HepG2 (cell line): ENCODE measurements around the gene RNASE4. TPM values are rescaled to one million over a fixed set of nuclear protein-coding genes. Genes with fewer than 3 reads are reported as not detected.

Experiments used
- CBX2 ChIP-seq, 2 experiments: fragments of 200-600 bp in 1 of 2; sonication (generic); formaldehyde crosslinking in 1 of 2; IDR thresholded peaks; 2 replicates each; pipeline versions ENCODE4 v1.7.0 to v1.8.1; 2018 to 2022; ENCODE audit warnings: low read depth in 2 of 2, low read length in 1 of 2, mild to moderate bottlenecking in 1 of 2, missing genetic modification reagents in 1 of 2
- HHEX ChIP-seq: IDR thresholded peaks from 2 replicates; pipeline ENCODE4 v1.6.1; 2016; ENCODE audit warnings: control low read depth
- KLF12 ChIP-seq: sonication (generic); formaldehyde crosslinking; IDR thresholded peaks from 2 replicates; pipeline ENCODE4 v1.4.0; 2020; ENCODE audit warnings: missing genetic modification reagents, borderline replicate concordance
- KLF6 ChIP-seq: IDR thresholded peaks from 2 replicates; pipeline ENCODE4 v1.8.0; 2016; ENCODE audit warnings: missing biosample characterization, missing genetic modification reagents
- LCORL ChIP-seq, 2 experiments: fragments of 450-650 bp in 1 of 2; sonication (generic) in 1 of 2; formaldehyde crosslinking in 1 of 2; IDR thresholded peaks; 2 replicates each; pipeline versions ENCODE4 v1.5.0 to v1.6.1; 2017 to 2020; ENCODE audit warnings: antibody characterized with exemption in 1 of 2, missing genetic modification reagents in 1 of 2
- MED1 ChIP-seq: sonication (generic); formaldehyde crosslinking; IDR thresholded peaks from 2 replicates; pipeline ENCODE4 v1.4.0; 2020; ENCODE audit warnings: missing genetic modification reagents
- MLLT10 ChIP-seq: sonication (generic); formaldehyde crosslinking; IDR thresholded peaks from 2 replicates; pipeline ENCODE4 v1.4.0; 2020; ENCODE audit warnings: missing genetic modification reagents
- MYC ChIP-seq: sonication (generic); formaldehyde crosslinking; IDR thresholded peaks from 2 replicates; pipeline ENCODE4 v1.9.0; 2021; ENCODE audit warnings: missing genetic modification reagents, borderline replicate concordance
- NFRKB ChIP-seq: fragments of 450-650 bp; IDR thresholded peaks from 2 replicates; pipeline ENCODE4 v1.6.1; 2017
- SALL2 ChIP-seq: sonication (generic); formaldehyde crosslinking; IDR thresholded peaks from 2 replicates; pipeline ENCODE4 v1.8.1; 2023; ENCODE audit warnings: mild to moderate bottlenecking, missing genetic modification reagents, inconsistent platforms
- SRSF1 ChIP-seq: fragments of 200-400 bp; formaldehyde crosslinking; optimal IDR thresholded peaks from 2 replicates; pipeline ENCODE3; 2017; ENCODE audit warnings: mild to moderate bottlenecking, low read depth, low read length, moderate library complexity
- ZFP36L2 ChIP-seq: sonication (generic); formaldehyde crosslinking; IDR thresholded peaks from 2 replicates; pipeline ENCODE4 v1.4.0; 2020; ENCODE audit warnings: missing genetic modification reagents
- ZFP37 ChIP-seq: sonication (generic); formaldehyde crosslinking; IDR thresholded peaks from 2 replicates; pipeline ENCODE4 v1.4.0; 2020; ENCODE audit warnings: missing genetic modification reagents, borderline replicate concordance
- ZMAT3 ChIP-seq: sonication (generic); formaldehyde crosslinking; conservative IDR thresholded peaks from 2 replicates; pipeline ENCODE4 v1.7.0; 2021; ENCODE audit warnings: missing genetic modification reagents
- ZNF101 ChIP-seq: sonication (generic); formaldehyde crosslinking; IDR thresholded peaks from 2 replicates; pipeline ENCODE4 v1.4.0; 2020; ENCODE audit warnings: mild to moderate bottlenecking, low read depth, missing genetic modification reagents, borderline replicate concordance
- ZNF577 ChIP-seq: sonication (generic); formaldehyde crosslinking; IDR thresholded peaks from 2 replicates; pipeline ENCODE4 v1.4.0; 2020; ENCODE audit warnings: mild to moderate bottlenecking, low read depth, missing genetic modification reagents, borderline replicate concordance
- ZNF703 ChIP-seq: sonication (generic); formaldehyde crosslinking; IDR thresholded peaks from 2 replicates; pipeline ENCODE4 v1.5.1; 2020; ENCODE audit warnings: missing genetic modification reagents, mild to moderate bottlenecking, moderate library complexity, borderline replicate concordance
- ZNF709 ChIP-seq: sonication (generic); formaldehyde crosslinking; IDR thresholded peaks from 2 replicates; pipeline ENCODE4 v1.5.0; 2020; ENCODE audit warnings: mild to moderate bottlenecking, missing genetic modification reagents
- ZNF790 ChIP-seq: sonication (generic); formaldehyde crosslinking; IDR thresholded peaks from 2 replicates; pipeline ENCODE4 v1.8.0; 2022; ENCODE audit warnings: missing genetic modification reagents, mild to moderate bottlenecking, borderline replicate concordance
- polyA plus RNA-seq, 8 experiments: library from polyadenylated mRNA; depleted of rRNA in 3 of 8; stranded (reverse) in 7 of 8; unstranded in 1 of 8; fragments of >200 nt; fragmentation: Illumina TruSeq in 4 of 8; extraction: Trizol in 4 of 8; gene quantifications; 2 replicates each; pipeline versions ENCODE4 v1.2.1 to v1.2.3, GENCODE V29; 2011 to 2016; ENCODE audit warnings: low read depth in 4 of 8, missing spikeins in 1 of 8, mixed read lengths in 1 of 8; ENCODE audit not compliant: insufficient read depth in 1 of 8
- total RNA-seq, 5 experiments: library from RNA; depleted of rRNA; stranded (reverse); fragments of >200 nt; fragmentation: Illumina TruSeq; extraction: Trizol; gene quantifications; 2 replicates each; pipeline ENCODE4 v1.2.3, GENCODE V29; 2016; ENCODE audit warnings: low read depth in 1 of 5
- TF ChIP-seq, protein P1 (sequence below): sonication (generic); formaldehyde crosslinking; IDR thresholded peaks from 2 replicates; pipeline ENCODE4 v1.5.1; 2020; ENCODE audit warnings: mild to moderate bottlenecking, missing genetic modification reagents, borderline replicate concordance
- TF ChIP-seq, protein P2 (sequence below): sonication (generic); formaldehyde crosslinking; IDR thresholded peaks from 2 replicates; pipeline ENCODE4 v1.5.0; 2020; ENCODE audit warnings: missing genetic modification reagents
- TF ChIP-seq, protein P3 (sequence below): sonication (generic); formaldehyde crosslinking; IDR thresholded peaks from 2 replicates; pipeline ENCODE4 v1.5.0; 2020; ENCODE audit warnings: missing genetic modification reagents
- TF ChIP-seq, protein P4 (sequence below): sonication (generic); formaldehyde crosslinking; IDR thresholded peaks from 2 replicates; pipeline ENCODE4 v1.4.0; 2020; ENCODE audit warnings: missing genetic modification reagents, borderline replicate concordance
- TF ChIP-seq, protein P5 (sequence below): sonication (generic); formaldehyde crosslinking; IDR thresholded peaks from 2 replicates; pipeline ENCODE4 v1.5.1; 2020; ENCODE audit warnings: missing genetic modification reagents, mild to moderate bottlenecking, borderline replicate concordance

RNASE4 gene
- total and polyA plus RNA-seq, 2 of the 13 experiments (the other 11 are each of a cell fraction or from before 2014, with no cell fraction given) = 109 to 983 TPM

DNA sequence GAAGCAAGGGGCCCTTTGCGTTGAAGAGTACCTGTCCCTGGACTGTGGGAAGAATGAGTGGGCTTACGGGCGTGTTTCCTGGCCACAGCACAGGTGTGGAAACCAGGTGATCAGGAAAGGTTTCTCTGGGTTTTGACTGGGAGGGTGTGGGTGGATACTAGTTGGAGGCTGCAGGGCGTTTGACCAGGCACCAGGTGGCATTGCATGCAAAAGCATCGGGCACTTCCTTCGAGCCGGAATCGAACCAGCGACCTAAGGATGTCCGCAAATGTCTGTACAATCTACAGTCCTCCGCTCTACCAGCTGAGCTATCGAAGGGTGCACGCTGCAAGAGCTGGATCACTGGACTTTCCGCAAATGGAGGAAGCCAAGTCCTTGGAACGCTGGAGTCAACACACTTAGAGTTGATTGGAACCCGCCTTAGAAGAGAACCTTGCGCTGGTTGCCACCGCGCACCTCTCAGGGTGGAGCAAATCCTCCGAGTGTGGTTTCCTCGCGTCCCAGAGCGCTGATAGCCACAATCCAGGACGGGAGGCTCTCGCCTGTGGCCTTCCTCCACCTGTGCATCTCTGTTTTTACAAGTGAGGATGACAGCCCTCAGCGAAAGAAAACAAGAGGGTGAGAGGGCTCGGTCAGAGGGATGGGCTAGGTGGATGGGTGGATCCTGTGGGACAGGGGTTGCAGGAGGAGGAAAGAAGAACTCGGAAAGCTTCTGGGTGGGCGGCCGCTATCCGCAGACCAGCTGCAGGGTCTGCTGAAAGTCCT is 21.2 kb upstream of the RNASE4 start (continued):
- TF ChIP-seq, protein P1, sequence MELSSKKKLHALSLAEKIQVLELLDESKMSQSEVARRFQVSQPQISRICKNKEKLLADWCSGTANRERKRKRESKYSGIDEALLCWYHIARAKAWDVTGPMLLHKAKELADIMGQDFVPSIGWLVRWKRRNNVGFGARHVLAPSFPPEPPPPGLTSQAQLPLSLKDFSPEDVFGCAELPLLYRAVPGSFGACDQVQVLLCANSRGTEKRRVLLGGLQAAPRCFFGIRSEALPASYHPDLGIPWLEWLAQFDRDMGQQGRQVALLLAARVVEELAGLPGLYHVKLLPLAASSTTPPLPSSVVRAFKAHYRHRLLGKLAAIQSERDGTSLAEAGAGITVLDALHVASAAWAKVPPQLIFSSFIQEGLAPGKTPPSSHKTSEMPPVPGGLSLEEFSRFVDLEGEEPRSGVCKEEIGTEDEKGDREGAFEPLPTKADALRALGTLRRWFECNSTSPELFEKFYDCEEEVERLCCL (CRISPR knock-in tag) = no peak
- TF ChIP-seq, protein P2, sequence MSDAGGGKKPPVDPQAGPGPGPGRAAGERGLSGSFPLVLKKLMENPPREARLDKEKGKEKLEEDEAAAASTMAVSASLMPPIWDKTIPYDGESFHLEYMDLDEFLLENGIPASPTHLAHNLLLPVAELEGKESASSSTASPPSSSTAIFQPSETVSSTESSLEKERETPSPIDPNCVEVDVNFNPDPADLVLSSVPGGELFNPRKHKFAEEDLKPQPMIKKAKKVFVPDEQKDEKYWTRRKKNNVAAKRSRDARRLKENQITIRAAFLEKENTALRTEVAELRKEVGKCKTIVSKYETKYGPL (CRISPR knock-in tag) = no peak
- TF ChIP-seq MLLT10 (CRISPR knock-in tag) (no peak), ZNF577 (CRISPR knock-in tag) (no peak), ZNF703 (CRISPR knock-in tag) (no peak), ZFP36L2 (CRISPR knock-in tag) (0 out of 2 replicates have a peak, but pooled peaks have one; percentile 53), KLF12 (no peak), ZNF101 (no peak), LCORL (IDR thresholded peaks at IDR 0.05) (no peak), LCORL (CRISPR knock-in tag; IDR thresholded peaks at IDR 0.05) (no peak), SALL2 (CRISPR knock-in tag) (peak; percentile 55; the same call in 1 of the 2 replicates), ZMAT3 (CRISPR knock-in tag) (no peak), NFRKB (no peak), ZFP37 (no peak), CBX2 (IDR thresholded peaks at IDR 0.05; ENCODE audit: low read depth, low read length) (no peak), CBX2 (CRISPR knock-in tag; IDR thresholded peaks at IDR 0.05; ENCODE audit: low read depth) (0 out of 2 replicates have a peak, but pooled peaks have one; percentile 34), ZNF709 (CRISPR knock-in tag) (no peak), KLF6 (no peak), HHEX (CRISPR knock-in tag) (no peak), ZNF790 (no peak), MYC (CRISPR knock-in tag) (no peak), MED1 (CRISPR knock-in tag) (peak; percentile 63; the same call in 1 of the 2 replicates), SRSF1 (no peak)
- TF ChIP-seq, protein P3, sequence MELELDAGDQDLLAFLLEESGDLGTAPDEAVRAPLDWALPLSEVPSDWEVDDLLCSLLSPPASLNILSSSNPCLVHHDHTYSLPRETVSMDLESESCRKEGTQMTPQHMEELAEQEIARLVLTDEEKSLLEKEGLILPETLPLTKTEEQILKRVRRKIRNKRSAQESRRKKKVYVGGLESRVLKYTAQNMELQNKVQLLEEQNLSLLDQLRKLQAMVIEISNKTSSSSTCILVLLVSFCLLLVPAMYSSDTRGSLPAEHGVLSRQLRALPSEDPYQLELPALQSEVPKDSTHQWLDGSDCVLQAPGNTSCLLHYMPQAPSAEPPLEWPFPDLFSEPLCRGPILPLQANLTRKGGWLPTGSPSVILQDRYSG (CRISPR knock-in tag) = no peak
- TF ChIP-seq, protein P4, sequence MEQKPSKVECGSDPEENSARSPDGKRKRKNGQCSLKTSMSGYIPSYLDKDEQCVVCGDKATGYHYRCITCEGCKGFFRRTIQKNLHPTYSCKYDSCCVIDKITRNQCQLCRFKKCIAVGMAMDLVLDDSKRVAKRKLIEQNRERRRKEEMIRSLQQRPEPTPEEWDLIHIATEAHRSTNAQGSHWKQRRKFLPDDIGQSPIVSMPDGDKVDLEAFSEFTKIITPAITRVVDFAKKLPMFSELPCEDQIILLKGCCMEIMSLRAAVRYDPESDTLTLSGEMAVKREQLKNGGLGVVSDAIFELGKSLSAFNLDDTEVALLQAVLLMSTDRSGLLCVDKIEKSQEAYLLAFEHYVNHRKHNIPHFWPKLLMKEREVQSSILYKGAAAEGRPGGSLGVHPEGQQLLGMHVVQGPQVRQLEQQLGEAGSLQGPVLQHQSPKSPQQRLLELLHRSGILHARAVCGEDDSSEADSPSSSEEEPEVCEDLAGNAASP = peak; percentile 55; the same call in 1 of the 2 replicates
- TF ChIP-seq, protein P5, sequence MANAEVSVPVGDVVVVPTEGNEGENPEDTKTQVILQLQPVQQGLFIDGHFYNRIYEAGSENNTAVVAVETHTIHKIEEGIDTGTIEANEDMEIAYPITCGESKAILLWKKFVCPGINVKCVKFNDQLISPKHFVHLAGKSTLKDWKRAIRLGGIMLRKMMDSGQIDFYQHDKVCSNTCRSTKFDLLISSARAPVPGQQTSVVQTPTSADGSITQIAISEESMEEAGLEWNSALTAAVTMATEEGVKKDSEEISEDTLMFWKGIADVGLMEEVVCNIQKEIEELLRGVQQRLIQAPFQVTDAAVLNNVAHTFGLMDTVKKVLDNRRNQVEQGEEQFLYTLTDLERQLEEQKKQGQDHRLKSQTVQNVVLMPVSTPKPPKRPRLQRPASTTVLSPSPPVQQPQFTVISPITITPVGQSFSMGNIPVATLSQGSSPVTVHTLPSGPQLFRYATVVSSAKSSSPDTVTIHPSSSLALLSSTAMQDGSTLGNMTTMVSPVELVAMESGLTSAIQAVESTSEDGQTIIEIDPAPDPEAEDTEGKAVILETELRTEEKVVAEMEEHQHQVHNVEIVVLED (CRISPR knock-in tag) = no peak
